ENCODE measurements around the gene THOC6.
"Not testable (repeated sequence)": the region's sequence is repeated elsewhere in the genome, so short reads cannot be mapped to it uniquely, and the experiment has no call there.

THOC6 gene

GRCh38 chr16:3035289-3035971 is 11.6 kb downstream of the THOC6 start:
- DNase-seq: no peak

GRCh38 chr16:3035972-3036725 is 12.3 kb downstream of the THOC6 start:
- DNase-seq: no peak

GRCh38 chr16:3036726-3037315 is 13.0 kb downstream of the THOC6 start, which contains the start of gene BICDL2:
Gene BICDL2, minus strand, starts transcription at chr16:3036944. Its CDS starts 1,448 bp downstream, at chr16:3035496.
- DNase-seq: no peak

- no peak for DNase-seq
Measured at GRCh38 chr16:3038256-3038655, 14.4 kb downstream of the THOC6 start.

- DNase-seq: no peak
Measured at GRCh38 chr16:3038896-3039295, 15.1 kb downstream of the THOC6 start.

GRCh38 chr16:3042376-3042775 is 18.5 kb downstream of the THOC6 start:
- no peak for DNase-seq

- no peak for DNase-seq
Measured at GRCh38 chr16:3044708-3045107, 20.9 kb downstream of the THOC6 start.

- DNase-seq: no peak
Measured at GRCh38 chr16:3045758-3046640, 22.2 kb downstream of the THOC6 start, which contains the start of gene MMP25. Gene MMP25, plus strand, starts transcription at chr16:3046561. Its CDS starts 357 bp downstream, at chr16:3046918.

- no peak for DNase-seq
Measured at GRCh38 chr16:3046641-3047386, 23.0 kb downstream of the THOC6 start.

- DNase-seq: no peak
Measured at GRCh38 chr16:3047387-3047720, 23.5 kb downstream of the THOC6 start.

- no peak for DNase-seq
Measured at GRCh38 chr16:3049921-3050481, 26.2 kb downstream of the THOC6 start.

- no peak for DNase-seq
Measured at GRCh38 chr16:3050487-3050886, 26.7 kb downstream of the THOC6 start.

- DNase-seq: no peak
Measured at GRCh38 chr16:3051009-3051408, 27.2 kb downstream of the THOC6 start.

- no peak for DNase-seq
Measured at GRCh38 chr16:3051494-3051893, 27.7 kb downstream of the THOC6 start.

GRCh38 chr16:3052571-3053329 is 28.9 kb downstream of the THOC6 start:
- not testable (repeated sequence) for DNase-seq

GRCh38 chr16:3053330-3053710 is 29.5 kb downstream of the THOC6 start:
- DNase-seq: not testable (repeated sequence)

GRCh38 chr16:3054965-3055733 is 31.3 kb downstream of the THOC6 start:
- DNase-seq: no peak

- DNase-seq: not testable (repeated sequence)
Measured at GRCh38 chr16:3055734-3056115, 31.9 kb downstream of the THOC6 start.

- no peak for DNase-seq
Measured at GRCh38 chr16:3056336-3057180, 32.7 kb downstream of the THOC6 start.
